ENCODE results near the gene TPRG1. TPM values are rescaled to one million over a fixed set of nuclear protein-coding genes. Genes with fewer than 3 reads are reported as not detected.

Gene TPRG1
- total and polyA plus RNA-seq, 2 experiments from 2014 or later = 0.43 TPM; not detected in 1

- H3K9me2 ChIP-seq (replicated peaks; ENCODE audit: insufficient read depth) = no peaks in the 10 kb centered on the region
- no peak overlapping the region for H3K27ac ChIP-seq
- TF ChIP-seq EZH2phosphoT487 (IDR thresholded peaks at IDR 0.05; ENCODE audit: low read depth, severe bottlenecking, unreplicated experiment) = no peak
- peak; percentile 50 for TF ChIP-seq CTCF (IDR thresholded peaks at IDR 0.05; ENCODE audit: poor library complexity)
- H2AFZ ChIP-seq = no peak overlapping the region
- H3K4me1 ChIP-seq (ENCODE audit: insufficient read depth) = no peaks in the 10 kb centered on the region
- WGBS (ENCODE audit: low lambda C conversion rate, missing lambda C conversion rate) = 73% methylated on average over 5 of the region's 5 CpGs
- no peaks in the 10 kb centered on the region for H3K36me3 ChIP-seq (replicated peaks; ENCODE audit: insufficient read depth, low read depth)
- DNase-seq (ENCODE audit: low spot score) = peak; percentile 31
- no peak overlapping the region for H3K4me3 ChIP-seq
- no peaks in the 10 kb centered on the region for H4K20me1 ChIP-seq (ENCODE audit: insufficient read depth, poor library complexity, severe bottlenecking)
- H3K4me2 ChIP-seq = no peak overlapping the region
- no peaks in the 10 kb centered on the region for H3K79me2 ChIP-seq
- no peaks in the 10 kb centered on the region for H3K9me3 ChIP-seq (ENCODE audit: low read depth)
- no peaks in the 10 kb centered on the region for H3K27me3 ChIP-seq
Measured at GRCh38 chr3:189144645-189145044, 27.1 kb upstream of the TPRG1 start.

- no peak for TF ChIP-seq EZH2 (IDR thresholded peaks at IDR 0.05; ENCODE audit: borderline replicate concordance)
- no peak for TF ChIP-seq EZH2phosphoT487 (IDR thresholded peaks at IDR 0.05; ENCODE audit: low read depth, severe bottlenecking, unreplicated experiment)
- no peak for TF ChIP-seq CTCF (IDR thresholded peaks at IDR 0.05; ENCODE audit: poor library complexity)
Measured at GRCh38 chr3:189146848-189147247, 24.9 kb upstream of the TPRG1 start.

GRCh38 chr3:189148081-189148507 is 23.7 kb upstream of the TPRG1 start:
- H2AFZ ChIP-seq = no peak overlapping the region
- H4K20me1 ChIP-seq (ENCODE audit: insufficient read depth, poor library complexity, severe bottlenecking) = no peaks in the 10 kb centered on the region
- no peaks in the 10 kb centered on the region for H3K9me2 ChIP-seq (replicated peaks; ENCODE audit: insufficient read depth)
- no peaks in the 10 kb centered on the region for H3K9me3 ChIP-seq (ENCODE audit: low read depth)
- no peaks in the 10 kb centered on the region for H3K79me2 ChIP-seq
- no peak overlapping the region for H3K4me2 ChIP-seq
- H3K36me3 ChIP-seq (replicated peaks; ENCODE audit: insufficient read depth, low read depth) = no peaks in the 10 kb centered on the region
- TF ChIP-seq EZH2phosphoT487 (IDR thresholded peaks at IDR 0.05; ENCODE audit: low read depth, severe bottlenecking, unreplicated experiment) (no peak), CTCF (IDR thresholded peaks at IDR 0.05; ENCODE audit: poor library complexity) (peak; percentile 85)
- no peak overlapping the region for H3K27ac ChIP-seq
- peak; percentile 76 for DNase-seq (ENCODE audit: low spot score)
- 27% methylated on average over 6 of the region's 6 CpGs for WGBS (ENCODE audit: low lambda C conversion rate, missing lambda C conversion rate)
- H3K27me3 ChIP-seq = no peaks in the 10 kb centered on the region
- no peaks in the 10 kb centered on the region for H3K4me1 ChIP-seq (ENCODE audit: insufficient read depth)
- H3K4me3 ChIP-seq = no peak overlapping the region

More at GRCh38 chr3:189146848-189147247, 24.9 kb upstream of the TPRG1 start:
- no peak overlapping the region for H2AFZ ChIP-seq
- no peaks in the 10 kb centered on the region for H3K36me3 ChIP-seq (replicated peaks; ENCODE audit: insufficient read depth, low read depth)
- H3K9me3 ChIP-seq (ENCODE audit: low read depth) = no peaks in the 10 kb centered on the region
- H3K4me2 ChIP-seq = no peak overlapping the region
- DNase-seq (ENCODE audit: low spot score) = no peak
- no peaks in the 10 kb centered on the region for H3K27me3 ChIP-seq
- no peaks in the 10 kb centered on the region for H3K9me2 ChIP-seq (replicated peaks; ENCODE audit: insufficient read depth)
- H4K20me1 ChIP-seq (ENCODE audit: insufficient read depth, poor library complexity, severe bottlenecking) = no peaks in the 10 kb centered on the region
- H3K4me1 ChIP-seq (ENCODE audit: insufficient read depth) = no peaks in the 10 kb centered on the region
- 70% methylated on average over 2 of the region's 2 CpGs for WGBS (ENCODE audit: low lambda C conversion rate, missing lambda C conversion rate)
- H3K79me2 ChIP-seq = no peaks in the 10 kb centered on the region
- H3K4me3 ChIP-seq = no peak overlapping the region
- H3K27ac ChIP-seq = no peak overlapping the region

GRCh38 chr3:189149203-189149602 is 22.6 kb upstream of the TPRG1 start:
- H3K4me1 ChIP-seq (ENCODE audit: insufficient read depth) = no peaks in the 10 kb centered on the region
- no peaks in the 10 kb centered on the region for H3K9me2 ChIP-seq (replicated peaks; ENCODE audit: insufficient read depth)
- no peak for DNase-seq (ENCODE audit: low spot score)
- no peaks in the 10 kb centered on the region for H3K79me2 ChIP-seq
- H3K4me3 ChIP-seq = no peak overlapping the region
- H4K20me1 ChIP-seq (ENCODE audit: insufficient read depth, poor library complexity, severe bottlenecking) = no peaks in the 10 kb centered on the region
- H3K4me2 ChIP-seq = no peak overlapping the region
- H2AFZ ChIP-seq = no peak overlapping the region
- no peaks in the 10 kb centered on the region for H3K27me3 ChIP-seq
- no peaks in the 10 kb centered on the region for H3K9me3 ChIP-seq (ENCODE audit: low read depth)
- 68% methylated on average over 3 of the region's 3 CpGs for WGBS (ENCODE audit: low lambda C conversion rate, missing lambda C conversion rate)
- no peaks in the 10 kb centered on the region for H3K36me3 ChIP-seq (replicated peaks; ENCODE audit: insufficient read depth, low read depth)
- no peak overlapping the region for H3K27ac ChIP-seq
- TF ChIP-seq EZH2phosphoT487 (IDR thresholded peaks at IDR 0.05; ENCODE audit: low read depth, severe bottlenecking, unreplicated experiment) = no peak
- TF ChIP-seq EZH2 (IDR thresholded peaks at IDR 0.05; ENCODE audit: borderline replicate concordance) = no peak
- TF ChIP-seq CTCF (IDR thresholded peaks at IDR 0.05; ENCODE audit: poor library complexity) = no peak

Measured in hepatocyte (in vitro differentiated cells).